HG03460 (cell line): ENCODE results near the gene FPR3.
"Not testable (repeated sequence)": the region's sequence is repeated elsewhere in the genome, so short reads cannot be mapped to it uniquely, and the experiment has no call there.

Experiments used
- ATAC-seq: cut with Tn5 transposase; IDR thresholded peaks from one replicate; pipeline ENCODE4 v1.9.1; 2021; ENCODE audit not compliant: unreplicated experiment

Gene FPR3

GRCh38 chr19:51806571-51806970, 11.6 kb downstream of the FPR3 start:
- ATAC-seq = not testable (repeated sequence)

- ATAC-seq = no peak
Observed at GRCh38 chr19:51807111-51807701, 12.2 kb downstream of the FPR3 start.

- ATAC-seq = no peak
Observed at GRCh38 chr19:51807925-51808324, 13.0 kb downstream of the FPR3 start.

GRCh38 chr19:51808333-51808986, 13.5 kb downstream of the FPR3 start:
- ATAC-seq = no peak

GRCh38 chr19:51809787-51810186, 14.8 kb downstream of the FPR3 start:
- ATAC-seq = no peak

GRCh38 chr19:51810223-51810622, 15.3 kb downstream of the FPR3 start:
- ATAC-seq = no peak

- ATAC-seq = no peak
Observed at GRCh38 chr19:51811344-51811743, 16.4 kb downstream of the FPR3 start.

- no peak for ATAC-seq
Observed at GRCh38 chr19:51815043-51815442, 20.1 kb downstream of the FPR3 start.

GRCh38 chr19:51816711-51817110, 21.8 kb downstream of the FPR3 start:
- no peak for ATAC-seq

- no peak for ATAC-seq
Observed at GRCh38 chr19:51820011-51820410, 25.1 kb downstream of the FPR3 start.

GRCh38 chr19:51820831-51821446, 26.0 kb downstream of the FPR3 start:
- no peak for ATAC-seq

GRCh38 chr19:51821456-51821855, 26.5 kb downstream of the FPR3 start:
- ATAC-seq = no peak

- ATAC-seq = no peak
Observed at GRCh38 chr19:51821921-51822320, 27.0 kb downstream of the FPR3 start.

GRCh38 chr19:51822325-51822724, 27.4 kb downstream of the FPR3 start:
- ATAC-seq = no peak

GRCh38 chr19:51822946-51823345, 28.0 kb downstream of the FPR3 start:
- no peak for ATAC-seq

GRCh38 chr19:51824281-51825005, 29.5 kb downstream of the FPR3 start:
- ATAC-seq = no peak

- no peak for ATAC-seq
Observed at GRCh38 chr19:51830274-51830673, 35.3 kb downstream of the FPR3 start.

- no peak for ATAC-seq
Observed at GRCh38 chr19:51837145-51837544, 42.2 kb downstream of the FPR3 start.

GRCh38 chr19:51861870-51862622, 67.1 kb downstream of the FPR3 start:
- ATAC-seq = no peak

GRCh38 chr19:51873097-51873496, 78.1 kb downstream of the FPR3 start:
- ATAC-seq = no peak
